ENCODE data around the gene CALD1.

Gene CALD1

DNA sequence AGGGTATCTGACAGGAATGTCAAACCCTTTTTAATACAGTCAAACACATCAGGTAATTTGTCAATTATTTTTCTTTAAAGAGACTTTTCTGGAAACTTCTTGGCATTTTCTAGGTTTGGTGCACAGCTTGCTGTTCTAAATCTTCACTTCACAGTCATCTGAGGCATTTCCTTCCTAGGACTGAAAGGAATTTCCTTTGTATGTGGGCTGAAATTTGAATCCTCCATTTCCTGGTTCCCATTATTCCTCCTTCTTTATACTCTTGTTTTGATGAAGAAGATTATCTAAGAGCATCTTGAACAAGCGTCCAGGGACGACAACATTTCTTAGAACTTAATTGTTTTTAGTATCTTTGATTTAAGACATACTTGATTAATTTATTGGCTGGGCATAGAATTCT is 24.9 kb downstream of the CALD1 start:
- no peak for DNase-seq (ENCODE audit: low read depth)
- H3K4me3 ChIP-seq (ENCODE audit: low read depth, low read length), result no peak overlapping the region
- in situ Hi-C loops (cut with HindIII; ENCODE audit: low sequenced_read_pairs), result no loop called here
- no peak for TF ChIP-seq CTCF (IDR thresholded peaks at IDR 0.05; ENCODE audit: low read depth, low read length, missing control alignments)

DNA sequence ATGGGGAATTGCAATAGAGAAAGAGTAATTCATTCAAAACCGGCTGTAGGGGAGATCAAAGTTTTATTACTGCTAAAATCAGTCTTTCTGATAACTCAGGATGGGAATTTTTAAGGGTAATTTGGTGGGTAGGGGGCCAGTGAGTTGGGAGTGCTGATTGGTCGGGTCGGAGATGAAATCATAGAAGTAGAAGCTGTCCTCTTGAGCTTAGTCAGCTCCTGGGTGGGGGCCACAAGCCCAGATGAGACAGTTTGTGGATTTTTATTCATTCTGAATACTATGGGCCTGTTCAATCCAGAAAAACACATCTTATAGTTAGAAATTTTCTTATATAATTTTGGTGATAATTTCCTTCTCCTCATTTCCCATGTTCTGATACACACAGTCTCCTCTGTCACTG is 25.4 kb downstream of the CALD1 start:
- in situ Hi-C loops (cut with HindIII; ENCODE audit: low sequenced_read_pairs), result no loop called here
- no peak for TF ChIP-seq CTCF (IDR thresholded peaks at IDR 0.05; ENCODE audit: low read depth, low read length, missing control alignments)
- DNase-seq (ENCODE audit: low read depth), result no peak
- no peak overlapping the region for H3K4me3 ChIP-seq (ENCODE audit: low read depth, low read length)

DNA sequence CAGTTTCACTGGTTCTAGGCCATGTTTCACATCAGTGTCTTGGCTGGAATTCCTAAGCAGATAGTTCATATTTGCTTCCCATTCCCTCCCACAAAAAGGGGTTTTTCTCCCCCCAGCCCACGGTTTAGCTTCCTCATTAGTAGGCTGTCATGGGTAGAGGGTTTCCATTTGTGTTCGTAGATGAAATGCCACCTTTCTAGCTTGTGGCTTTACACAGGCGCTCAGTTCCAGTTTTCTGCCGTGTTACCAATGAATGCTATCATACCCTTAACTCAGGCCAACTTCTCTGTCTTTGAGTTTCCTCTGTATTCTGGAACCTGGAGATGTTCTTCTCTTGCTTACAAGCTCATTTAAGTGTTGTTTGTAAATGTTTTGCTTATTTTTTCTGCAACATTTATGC is 26.8 kb downstream of the CALD1 start:
- TF ChIP-seq CTCF (IDR thresholded peaks at IDR 0.05; ENCODE audit: low read depth, low read length, missing control alignments), result no peak
- DNase-seq (ENCODE audit: low read depth), result no peak
- H3K4me3 ChIP-seq (ENCODE audit: low read depth, low read length), result no peak overlapping the region
- in situ Hi-C loops (cut with HindIII; ENCODE audit: low sequenced_read_pairs), result no loop called here

DNA sequence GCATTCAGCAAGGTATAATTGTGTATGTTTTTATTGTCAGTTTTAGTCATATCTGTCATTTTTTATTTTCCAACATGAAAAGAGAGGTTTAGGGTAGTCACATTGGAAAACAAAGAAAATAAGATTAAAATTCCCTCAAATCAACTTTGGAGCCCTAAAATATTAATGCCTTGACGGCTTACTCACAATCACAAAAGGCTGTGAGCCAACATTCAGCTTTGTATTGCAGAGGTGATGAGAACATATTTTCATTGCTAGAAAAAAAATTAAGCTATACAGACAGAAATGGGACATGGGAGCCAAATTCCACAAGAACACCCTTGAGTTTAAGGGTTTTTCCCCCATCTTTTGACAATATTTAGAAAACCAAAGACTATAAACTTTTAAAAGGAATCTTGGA is 30.2 kb downstream of the CALD1 start:
- H3K4me3 ChIP-seq (ENCODE audit: low read depth, low read length), result no peak overlapping the region
- no peak for TF ChIP-seq CTCF (IDR thresholded peaks at IDR 0.05; ENCODE audit: low read depth, low read length, missing control alignments)
- no peak for DNase-seq (ENCODE audit: low read depth)
- in situ Hi-C loops (cut with HindIII; ENCODE audit: low sequenced_read_pairs), result no loop called here

DNA sequence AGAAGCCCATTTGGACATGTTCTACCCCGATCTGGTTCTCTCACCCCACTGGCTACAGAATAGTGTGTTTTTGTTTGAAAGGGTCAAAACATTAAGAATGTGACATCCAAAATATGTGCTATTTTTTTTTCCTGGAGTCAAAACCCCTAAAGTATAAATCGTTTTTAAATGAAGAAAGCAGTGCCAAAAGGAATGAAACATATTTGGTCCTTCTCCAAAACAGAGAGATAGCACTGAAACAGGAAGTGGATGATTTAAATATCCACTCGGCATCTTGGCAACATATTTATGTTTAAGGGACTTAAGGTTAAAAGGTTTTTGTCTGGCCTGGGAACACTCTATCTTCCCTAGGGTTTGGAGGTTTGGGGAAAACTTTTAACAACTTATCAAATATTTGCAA is 32.3 kb downstream of the CALD1 start:
- DNase-seq (ENCODE audit: low read depth), result no peak
- no peak overlapping the region for H3K4me3 ChIP-seq (ENCODE audit: low read depth, low read length)
- no peak for TF ChIP-seq CTCF (IDR thresholded peaks at IDR 0.05; ENCODE audit: low read depth, low read length, missing control alignments)
- in situ Hi-C loops (cut with HindIII; ENCODE audit: low sequenced_read_pairs), result no loop called here

DNA sequence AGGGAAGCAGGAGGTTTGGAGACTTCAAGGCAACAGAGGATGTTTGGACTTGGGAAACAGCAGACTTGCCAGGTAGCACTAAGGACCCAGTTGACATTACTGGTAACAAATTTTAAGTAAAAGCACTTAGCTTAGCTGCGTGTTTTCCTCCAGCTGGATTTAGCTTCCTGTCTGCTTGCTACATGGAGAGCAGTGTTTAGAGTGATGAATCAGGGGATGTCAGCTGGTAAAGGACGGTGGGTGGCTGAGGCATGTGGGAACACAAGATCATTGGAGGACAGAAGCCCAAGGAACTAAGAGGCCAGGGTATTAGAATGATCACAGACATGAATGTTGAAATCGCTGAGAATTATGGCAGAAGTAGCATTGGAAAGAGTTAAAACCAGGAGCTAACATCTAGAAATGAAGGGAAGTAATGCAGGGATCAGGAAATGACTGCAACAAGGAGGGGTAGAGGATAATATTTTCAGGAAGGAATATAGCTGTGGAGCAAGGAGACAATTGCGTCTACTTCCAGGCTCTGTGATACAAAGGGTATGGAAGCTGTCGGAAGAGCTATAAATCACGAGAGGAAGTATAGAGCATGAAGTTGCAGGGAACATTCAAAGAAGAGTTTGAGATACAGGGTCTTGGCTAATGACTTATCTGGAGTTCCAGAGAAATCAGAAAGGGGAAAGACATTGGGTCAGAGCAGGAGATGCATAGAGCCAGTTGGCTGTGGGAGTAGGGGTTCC is 34.4 kb downstream of the CALD1 start:
- no peak overlapping the region for H3K4me3 ChIP-seq (ENCODE audit: low read depth, low read length)
- in situ Hi-C loops (cut with HindIII; ENCODE audit: low sequenced_read_pairs), result no loop called here
- DNase-seq (ENCODE audit: low read depth), result no peak
- TF ChIP-seq CTCF (IDR thresholded peaks at IDR 0.05; ENCODE audit: low read depth, low read length, missing control alignments), result no peak

Measured in astrocyte of the cerebellum (primary cell).